HCT116 (cell line): ENCODE data around the gene YWHAH. TPM values are rescaled to one million over a fixed set of nuclear protein-coding genes. Genes with fewer than 3 reads are reported as not detected.

ENCODE experiments used
- ATAC-seq: fragments of 200-7000 bp; cut with Tn5 transposase; 2 replicates; pipeline ENCODE4 v1.9.1; 2020; ENCODE audit warnings: mild to moderate bottlenecking, moderate library complexity
- BruUV-seq: library from RNA; stranded (reverse); fragments of 400-500 nt; replicated peaks from 2 replicates; lab custom pipeline; 2021; lab: Mats Ljungman, UMichigan
- CTCF ChIA-PET: fragments of 300-600 bp; sonication (Branson Sonifier 250); formaldehyde crosslinking; loops from one replicate; lab custom pipeline; 2021; ENCODE audit warnings: antibody characterized with exemption; lab: Charles Lee
- POLR2A ChIA-PET: fragments of 300-600, 350-600 bp; sonication (Branson Sonifier 250); formaldehyde crosslinking; loops from one replicate; lab custom pipeline; 2021; ENCODE audit warnings: antibody characterized with exemption; lab: Charles Lee
- RAD21 ChIA-PET, 2 experiments: fragments of 300-600 bp; sonication (Branson Sonifier 250); formaldehyde crosslinking; loops; one replicate each; lab custom pipeline; 2023; ENCODE audit warnings: low total read pairs in 2 of 2; ENCODE audit not compliant: uncharacterized antibody in 2 of 2, unreplicated experiment in 2 of 2, low non-redundant PET in 1 of 2; lab: Charles Lee
- DNase-seq: peaks from one replicate; pipeline ENCODE4 v3.0.0-alpha.2; 2010; ENCODE audit warnings: low read depth, low spot score
- H2AFZ ChIP-seq: fragments of 200-600 bp; shearing (Covaris generic), sonication (generic); 2 replicates; pipeline ENCODE4 v1.6.1; 2017; ENCODE audit warnings: low read depth, mixed run types, mixed read lengths, antibody characterized with exemption, low read length; ENCODE audit not compliant: poor library complexity, severe bottlenecking
- H3K27ac ChIP-seq: 2 replicates; pipeline ENCODE4 v1.5.1; 2012; ENCODE audit warnings: low read depth, low read length
- H3K27me3 ChIP-seq: fragments of 200-600 bp; sonication (generic); 2 replicates; pipeline ENCODE4 v1.6.1; 2016; ENCODE audit warnings: mixed run types, low read length, mixed read lengths; ENCODE audit not compliant: insufficient read depth
- H3K36me3 ChIP-seq, 2 experiments: fragments of 200-500 bp in 1 of 2; fragments of 200-600 bp in 1 of 2; sonication (Bioruptor generic) in 1 of 2; sonication (generic) in 1 of 2; 2 replicates each; pipeline versions ENCODE4 v1.5.1 to v1.6.1; 2014 to 2016; ENCODE audit warnings: low read length in 2 of 2, inconsistent platforms in 1 of 2, mixed read lengths in 1 of 2, mixed run types in 1 of 2; ENCODE audit not compliant: insufficient read depth in 2 of 2, control insufficient read depth in 1 of 2
- H3K4me1 ChIP-seq, 2 experiments: fragments of 200-600 bp in 1 of 2; sonication (generic) in 1 of 2; 2 replicates each; pipeline versions ENCODE4 v1.5.1 to v1.6.1; 2012 to 2017; ENCODE audit warnings: low read length in 2 of 2, inconsistent platforms in 1 of 2, mild to moderate bottlenecking in 1 of 2, mixed read lengths in 1 of 2, mixed run types in 1 of 2, moderate library complexity in 1 of 2; ENCODE audit not compliant: insufficient read depth in 2 of 2, control insufficient read depth in 1 of 2
- H3K4me2 ChIP-seq: fragments of 200-600 bp; sonication (generic); 2 replicates; pipeline ENCODE4 v1.6.1; 2017; ENCODE audit warnings: mixed run types, low read length, mixed read lengths
- H3K4me3 ChIP-seq, 2 experiments: fragments of 200-600 bp in 1 of 2; sonication (generic) in 1 of 2; replicated peaks in 1 of 2; 2 replicates each; pipeline ENCODE4 v1.5.1; 2011 to 2016; ENCODE audit warnings: low read length in 2 of 2, control low read depth in 1 of 2, low read depth in 1 of 2, mild to moderate bottlenecking in 1 of 2, mixed read lengths in 1 of 2, mixed run types in 1 of 2
- H3K79me2 ChIP-seq: fragments of 200-600 bp; sonication (generic); 2 replicates; pipeline ENCODE4 v1.6.1; 2017; ENCODE audit warnings: mild to moderate bottlenecking, mixed run types, low read length, moderate library complexity, mixed read lengths; ENCODE audit not compliant: insufficient read depth
- H3K9ac ChIP-seq: fragments of 200-600 bp; sonication (generic); 2 replicates; pipeline ENCODE4 v1.6.1; 2016; ENCODE audit warnings: low read length, mixed read lengths
- H3K9me2 ChIP-seq: fragments of 200-600 bp; sonication (generic), shearing (Covaris generic); 2 replicates; pipeline ENCODE4 v1.6.1; 2017; ENCODE audit warnings: mixed run types, mild to moderate bottlenecking, moderate library complexity; ENCODE audit not compliant: insufficient read depth
- H3K9me3 ChIP-seq, 2 experiments: fragments of 200-500 bp in 1 of 2; fragments of 200-600 bp in 1 of 2; sonication (Bioruptor generic) in 1 of 2; sonication (generic) in 1 of 2; 2 replicates each; pipeline ENCODE4 v1.6.1; 2014 to 2017; ENCODE audit warnings: low read length in 2 of 2, mixed read lengths in 2 of 2, inconsistent platforms in 1 of 2, low read depth in 1 of 2, mild to moderate bottlenecking in 1 of 2, mixed run types in 1 of 2, moderate library complexity in 1 of 2; ENCODE audit not compliant: control insufficient read depth in 1 of 2, insufficient read depth in 1 of 2
- H4K20me1 ChIP-seq: fragments of 200-600 bp; sonication (generic), shearing (Covaris generic); 2 replicates; pipeline ENCODE4 v1.6.1; 2017; ENCODE audit warnings: mixed run types, mild to moderate bottlenecking, moderate library complexity; ENCODE audit not compliant: insufficient read depth
- ATF3 ChIP-seq: IDR thresholded peaks from 2 replicates; pipeline ENCODE4 v1.6.1; 2012
- CBX3 ChIP-seq: IDR thresholded peaks from 2 replicates; pipeline ENCODE4 v1.6.1; 2012; ENCODE audit warnings: low read depth
- EZH2 ChIP-seq: fragments of 200-600 bp; sonication (generic); IDR thresholded peaks from 2 replicates; pipeline ENCODE4 v1.6.1; 2017; ENCODE audit warnings: antibody characterized with exemption, mixed run types
- FOSL1 ChIP-seq: IDR thresholded peaks from 2 replicates; pipeline ENCODE4 v1.6.1; 2012; ENCODE audit warnings: low read depth
- JUND ChIP-seq: IDR thresholded peaks from 2 replicates; pipeline ENCODE4 v1.6.1; 2012
- POLR2A ChIP-seq: IDR thresholded peaks from 2 replicates; pipeline ENCODE4 v1.7.0; 2011; ENCODE audit warnings: borderline replicate concordance; ENCODE audit not compliant: insufficient read depth, insufficient read length; ENCODE audit errors: extremely low read depth
- RAD21 ChIP-seq: IDR thresholded peaks from 2 replicates; pipeline ENCODE4 v1.6.1; 2012; ENCODE audit warnings: low read depth, mild to moderate bottlenecking
- SIN3A ChIP-seq: IDR thresholded peaks from 2 replicates; pipeline ENCODE4 v1.6.1; 2012; ENCODE audit warnings: low read depth
- SP1 ChIP-seq: IDR thresholded peaks from 2 replicates; pipeline ENCODE4 v1.6.1; 2012; ENCODE audit warnings: low read depth
- TCF7L2 ChIP-seq: IDR thresholded peaks from 2 replicates; pipeline ENCODE4 v1.7.0; 2011; ENCODE audit warnings: borderline replicate concordance, inconsistent platforms; ENCODE audit not compliant: insufficient read depth, insufficient read length; ENCODE audit errors: extremely low read depth
- YY1 ChIP-seq: IDR thresholded peaks from 2 replicates; pipeline ENCODE4 v1.6.1; 2011; ENCODE audit warnings: low read length, low read depth, moderate library complexity, mild to moderate bottlenecking; ENCODE audit not compliant: insufficient replicate concordance; ENCODE audit errors: extremely low read depth
- ZNF274 ChIP-seq: fragments of 200-500 bp; sonication (Bioruptor generic); IDR thresholded peaks from 2 replicates; pipeline ENCODE4 v1.6.1; 2014; ENCODE audit warnings: mild to moderate bottlenecking, low read depth, low read length, inconsistent platforms
- intact Hi-C: fragments of 100-400 bp; cut with micrococcal nuclease; formaldehyde crosslinking; loops from 2 replicates; pipeline ENCODE4 v1.10.0; 2022
- total RNA-seq: library from RNA; stranded (reverse); gene quantifications from one replicate; pipeline ENCODE4 v1.2.1, GENCODE V29; 2021; ENCODE audit not compliant: unreplicated experiment
- TF ChIP-seq, protein P1 (sequence below): IDR thresholded peaks from 2 replicates; pipeline ENCODE4 v1.6.1; 2011; ENCODE audit warnings: mild to moderate bottlenecking, low read length, moderate library complexity; ENCODE audit not compliant: insufficient replicate concordance; ENCODE audit errors: extremely low read depth
- TF ChIP-seq, protein P2 (sequence below), 3 experiments: fragments of 200-600 bp in 1 of 3; sonication (generic) in 1 of 3; IDR thresholded peaks in 2 of 3; conservative IDR thresholded peaks in 1 of 3; 2 replicates each; pipeline ENCODE4 v1.5.1; 2012 to 2017; ENCODE audit warnings: low read depth in 2 of 3, low read length in 2 of 3, antibody characterized with exemption in 1 of 3, borderline replicate concordance in 1 of 3, control low read depth in 1 of 3, mild to moderate bottlenecking in 1 of 3, mixed read lengths in 1 of 3, mixed run types in 1 of 3, moderate library complexity in 1 of 3; ENCODE audit not compliant: insufficient read depth in 1 of 3

Gene YWHAH
- total RNA-seq, 1 experiment from 2014 or later: 140 TPM

DNA sequence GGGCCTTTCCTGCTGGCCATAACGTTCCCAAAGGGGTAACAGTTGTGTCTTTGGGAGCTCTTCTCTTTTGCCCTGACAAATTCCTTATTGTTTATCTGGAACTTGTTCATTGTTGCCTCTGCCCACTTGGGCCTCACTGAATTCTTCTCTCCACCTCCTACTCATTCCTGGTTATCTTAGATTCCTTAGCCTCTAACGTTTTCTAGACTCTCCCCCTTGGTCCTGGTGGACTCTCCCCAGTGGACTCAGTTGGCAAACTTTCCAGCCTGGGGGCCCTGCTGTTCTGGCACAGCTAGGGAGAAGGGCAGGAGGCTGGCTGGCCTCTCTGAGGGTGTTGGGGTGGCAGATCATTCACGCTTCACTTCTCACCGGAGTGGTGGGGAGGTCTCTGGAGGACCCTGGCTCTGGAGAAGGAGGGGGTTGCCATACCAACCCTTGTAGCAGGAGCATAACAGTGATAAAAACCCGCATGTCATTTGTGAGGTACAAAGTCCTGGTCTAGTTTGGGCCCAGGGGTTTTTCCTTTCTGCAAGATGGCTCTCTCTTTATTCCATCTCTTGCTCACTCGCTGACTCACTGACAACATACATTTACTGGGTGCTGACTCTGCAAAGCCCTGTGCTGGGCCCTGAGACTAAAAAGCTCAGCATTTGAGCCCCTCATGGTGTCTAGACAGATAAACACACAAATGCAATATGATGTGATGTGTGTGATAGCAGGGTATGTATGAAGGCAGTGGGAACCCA, 39.7 kb downstream of the YWHAH start:
- ATAC-seq (no peak), DNase-seq (no peak)
- H3K9ac ChIP-seq: no peak overlapping the region
- intact Hi-C loops: no loop called here
- POLR2A ChIA-PET: no interaction called here
- CTCF ChIA-PET: interaction anchor here (1.2 to 1.5 kb wide), 2 partner anchors 14 to 98 kb away, joined by 3 to 4 read pairs; no protein-coding TSS in a partner anchor
- RAD21 ChIA-PET: no interaction called here
- H3K4me2 ChIP-seq: no peak overlapping the region
- H3K27ac ChIP-seq: no peak overlapping the region
- H2AFZ ChIP-seq: no peak overlapping the region
- H3K27me3 ChIP-seq: no peaks in the 10 kb centered on the region
- no peak overlapping the region for H3K4me3 ChIP-seq
- no peaks in the 10 kb centered on the region for H4K20me1 ChIP-seq
- H3K4me1 ChIP-seq: no peaks in the 10 kb centered on the region
- no peaks in the 10 kb centered on the region for H3K9me2 ChIP-seq
- H3K9me3 ChIP-seq: no peaks in the 10 kb centered on the region
- no peaks in the 10 kb centered on the region for H3K79me2 ChIP-seq
- H3K36me3 ChIP-seq: no peaks in the 10 kb centered on the region
- no TSS peak for BruUV-seq
- no peak for TF ChIP-seq YY1
- TF ChIP-seq TCF7L2: no peak
- no peak for TF ChIP-seq ATF3
- TF ChIP-seq CBX3: no peak
- no peak for TF ChIP-seq SIN3A
- TF ChIP-seq EZH2: no peak
- TF ChIP-seq, all 23 proteins: peak for 0

GRCh38 chr22:31987218-31987617, 42.9 kb downstream of the YWHAH start:
- no TSS peak for BruUV-seq
- POLR2A ChIA-PET: no interaction called here
- H3K27me3 ChIP-seq: no peaks in the 10 kb centered on the region; the same call in 1 of the 2 replicates
- TF ChIP-seq EZH2: no peak
- TF ChIP-seq, protein P1, sequence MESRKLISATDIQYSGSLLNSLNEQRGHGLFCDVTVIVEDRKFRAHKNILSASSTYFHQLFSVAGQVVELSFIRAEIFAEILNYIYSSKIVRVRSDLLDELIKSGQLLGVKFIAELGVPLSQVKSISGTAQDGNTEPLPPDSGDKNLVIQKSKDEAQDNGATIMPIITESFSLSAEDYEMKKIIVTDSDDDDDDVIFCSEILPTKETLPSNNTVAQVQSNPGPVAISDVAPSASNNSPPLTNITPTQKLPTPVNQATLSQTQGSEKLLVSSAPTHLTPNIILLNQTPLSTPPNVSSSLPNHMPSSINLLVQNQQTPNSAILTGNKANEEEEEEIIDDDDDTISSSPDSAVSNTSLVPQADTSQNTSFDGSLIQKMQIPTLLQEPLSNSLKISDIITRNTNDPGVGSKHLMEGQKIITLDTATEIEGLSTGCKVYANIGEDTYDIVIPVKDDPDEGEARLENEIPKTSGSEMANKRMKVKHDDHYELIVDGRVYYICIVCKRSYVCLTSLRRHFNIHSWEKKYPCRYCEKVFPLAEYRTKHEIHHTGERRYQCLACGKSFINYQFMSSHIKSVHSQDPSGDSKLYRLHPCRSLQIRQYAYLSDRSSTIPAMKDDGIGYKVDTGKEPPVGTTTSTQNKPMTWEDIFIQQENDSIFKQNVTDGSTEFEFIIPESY: no peak
- no peak for TF ChIP-seq JUND
- no peak for TF ChIP-seq YY1
- no peak for TF ChIP-seq ATF3
- TF ChIP-seq ZNF274: no peak
- TF ChIP-seq POLR2A: no peak
- TF ChIP-seq FOSL1: no peak
- no peak for TF ChIP-seq RAD21
- TF ChIP-seq CBX3: no peak
- no peak for TF ChIP-seq SIN3A
- TF ChIP-seq, protein P2, sequence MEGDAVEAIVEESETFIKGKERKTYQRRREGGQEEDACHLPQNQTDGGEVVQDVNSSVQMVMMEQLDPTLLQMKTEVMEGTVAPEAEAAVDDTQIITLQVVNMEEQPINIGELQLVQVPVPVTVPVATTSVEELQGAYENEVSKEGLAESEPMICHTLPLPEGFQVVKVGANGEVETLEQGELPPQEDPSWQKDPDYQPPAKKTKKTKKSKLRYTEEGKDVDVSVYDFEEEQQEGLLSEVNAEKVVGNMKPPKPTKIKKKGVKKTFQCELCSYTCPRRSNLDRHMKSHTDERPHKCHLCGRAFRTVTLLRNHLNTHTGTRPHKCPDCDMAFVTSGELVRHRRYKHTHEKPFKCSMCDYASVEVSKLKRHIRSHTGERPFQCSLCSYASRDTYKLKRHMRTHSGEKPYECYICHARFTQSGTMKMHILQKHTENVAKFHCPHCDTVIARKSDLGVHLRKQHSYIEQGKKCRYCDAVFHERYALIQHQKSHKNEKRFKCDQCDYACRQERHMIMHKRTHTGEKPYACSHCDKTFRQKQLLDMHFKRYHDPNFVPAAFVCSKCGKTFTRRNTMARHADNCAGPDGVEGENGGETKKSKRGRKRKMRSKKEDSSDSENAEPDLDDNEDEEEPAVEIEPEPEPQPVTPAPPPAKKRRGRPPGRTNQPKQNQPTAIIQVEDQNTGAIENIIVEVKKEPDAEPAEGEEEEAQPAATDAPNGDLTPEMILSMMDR (IDR thresholded peaks at IDR 0.05 in 2 of 3, conservative IDR thresholded peaks at IDR 0.05 in 1 of 3; ENCODE audit: borderline replicate concordance in 1 of 3, insufficient read depth in 1 of 3, low read depth in 2 of 3, low read length in 2 of 3): no peak
- no peak for TF ChIP-seq SP1

More at GRCh38 chr22:31987218-31987617, 42.9 kb downstream of the YWHAH start:
- RAD21 ChIA-PET: no interaction called here
- H2AFZ ChIP-seq: no peak overlapping the region
- H3K27ac ChIP-seq: no peak overlapping the region
- ATAC-seq (no peak), DNase-seq (no peak)
- intact Hi-C loops: no loop called here
- H3K4me1 ChIP-seq: no peaks in the 10 kb centered on the region
- no peaks in the 10 kb centered on the region for H3K79me2 ChIP-seq
- H3K4me2 ChIP-seq: no peak overlapping the region
- no peaks in the 10 kb centered on the region for H3K9me3 ChIP-seq
- CTCF ChIA-PET: interaction anchor here (1.4 kb wide), 1 partner anchor 10 kb away, joined by 3 read pairs; no protein-coding TSS in a partner anchor
- H3K36me3 ChIP-seq: no peaks in the 10 kb centered on the region
- no peak overlapping the region for H3K4me3 ChIP-seq
- no peak overlapping the region for H3K9ac ChIP-seq
- no peaks in the 10 kb centered on the region for H3K9me2 ChIP-seq
- no peaks in the 10 kb centered on the region for H4K20me1 ChIP-seq
